ENCODE data around the gene ATG101. TPM values are rescaled to one million over a fixed set of nuclear protein-coding genes. Genes with fewer than 3 reads are reported as not detected.

Gene ATG101
- total and polyA plus RNA-seq, 2 of the 13 experiments (the other 11 are each of a cell fraction or from before 2014, with no cell fraction given): 58.2 to 67.7 TPM

GRCh38 chr12:52069327-52070184, at the start of gene ATG101 (continued):
- peak; percentile 48; the same call in 1 of the 2 replicates for TF ChIP-seq ARID5B (CRISPR knock-in tag; IDR thresholded peaks at IDR 0.05)
- 0 out of 2 replicates have a peak, but pooled peaks have one; percentile 38 for TF ChIP-seq ZNF274 (CRISPR knock-in tag; IDR thresholded peaks at IDR 0.05)
- TF ChIP-seq SRSF9 (IDR thresholded peaks at IDR 0.05; ENCODE audit: borderline replicate concordance, insufficient read depth, low read depth, low read length, poor library complexity, severe bottlenecking): no peak
- TF ChIP-seq ATAD3A (CRISPR knock-in tag; IDR thresholded peaks at IDR 0.05): no peak
- TF ChIP-seq GATAD1 (CRISPR knock-in tag; IDR thresholded peaks at IDR 0.05): peak; percentile 95
- TF ChIP-seq ZNF253 (CRISPR knock-in tag; IDR thresholded peaks at IDR 0.05; ENCODE audit: borderline replicate concordance): no peak
- no peak; the same call in 1 of the 2 replicates for TF ChIP-seq ZKSCAN1 (IDR thresholded peaks at IDR 0.05; ENCODE audit: low read length)
- TF ChIP-seq MEIS2 (CRISPR knock-in tag; IDR thresholded peaks at IDR 0.05): no peak
- TF ChIP-seq ISX (CRISPR knock-in tag; conservative IDR thresholded peaks at IDR 0.05): no peak
- peak; percentile 70 for TF ChIP-seq CBX1 (IDR thresholded peaks at IDR 0.05; ENCODE audit: low read depth)
- TF ChIP-seq ZNF512B (CRISPR knock-in tag; IDR thresholded peaks at IDR 0.05; ENCODE audit: borderline replicate concordance): no peak
- TF ChIP-seq CAMTA2 (CRISPR knock-in tag; IDR thresholded peaks at IDR 0.05; ENCODE audit: borderline replicate concordance): 0 out of 2 replicates have a peak, but pooled peaks have one; percentile 81
- no peak; the same call in 1 of the 2 replicates for TF ChIP-seq ZNF275 (CRISPR knock-in tag; IDR thresholded peaks at IDR 0.05; ENCODE audit: borderline replicate concordance)
- no peak for TF ChIP-seq ZHX1 (CRISPR knock-in tag; IDR thresholded peaks at IDR 0.05; ENCODE audit: low read depth)
- TF ChIP-seq ZSCAN21 (CRISPR knock-in tag; IDR thresholded peaks at IDR 0.05; ENCODE audit: borderline replicate concordance): peak; percentile 57; the same call in 1 of the 2 replicates
- no peak for TF ChIP-seq ZNF7 (CRISPR knock-in tag; IDR thresholded peaks at IDR 0.05)
- no peak; the same call in 1 of the 2 replicates for TF ChIP-seq ARHGAP35 (CRISPR knock-in tag; IDR thresholded peaks at IDR 0.05; ENCODE audit: borderline replicate concordance)

Data from HepG2 (cell line).